ENCODE data around the gene GRK5. TPM values are rescaled to one million over a fixed set of nuclear protein-coding genes. Genes with fewer than 3 reads are reported as not detected.

Gene GRK5
- total RNA-seq, 5 donors from 2014 or later (not counting 1 experiment from before 2014, with no cell fraction given) = 21.7 to 36.8 (median 30.6) TPM

DNA sequence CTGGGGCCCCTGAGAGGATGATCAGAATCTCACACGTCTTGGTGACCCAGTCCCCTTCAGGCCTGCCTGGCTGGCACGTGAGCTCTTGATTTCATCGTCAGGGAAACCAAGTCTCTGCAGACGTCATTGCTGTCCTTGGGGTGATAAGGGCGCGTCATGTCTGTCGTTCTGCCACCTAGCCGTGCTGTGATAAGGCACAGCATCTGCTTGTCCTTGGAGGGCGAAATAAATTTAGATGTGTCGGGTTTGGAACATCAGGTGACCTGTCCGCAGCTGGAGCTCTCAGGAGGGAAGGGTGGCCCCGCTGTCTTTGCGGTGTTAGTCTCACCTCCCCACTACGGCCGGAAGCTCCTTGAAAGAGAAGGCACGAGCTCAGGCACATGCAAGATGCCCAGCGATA is 129.2 kb downstream of the GRK5 start:
- peaks cover 43% of the 10 kb centered on the region for H3K36me3 Mint-ChIP-seq
- Histone ChIP-seq H3K9me3 (no peaks in the 10 kb centered on the region), H3K27me3 (replicated peaks in 1 of 2; ENCODE audit: control insufficient read depth in 2 of 2, extremely low read depth in 1 of 2, insufficient read depth in 2 of 2, low read length in 1 of 2) (no peaks in the 10 kb centered on the region), H3K4me3 (ENCODE audit: control insufficient read depth in 1 of 2, extremely low read depth in 1 of 2, low read length in 1 of 2) (no peak overlapping the region), H3K36me3 (ENCODE audit: control insufficient read depth in 2 of 2, extremely low read depth in 1 of 2, insufficient read depth in 1 of 2, low read length in 1 of 2) (peaks cover 8 to 12% of the 10 kb centered on the region in 2 donors), H3K27ac (ENCODE audit: low read length) (no peak overlapping the region), H3K4me1 (ENCODE audit: control insufficient read depth in 1 of 2, extremely low read depth in 1 of 2, insufficient read depth in 2 of 2, low read length in 2 of 2) (no peaks in the 10 kb centered on the region)
- DNase-seq = no peak
- H3K9me3 Mint-ChIP-seq = no peaks in the 10 kb centered on the region
- WGBS (ENCODE audit: insufficient coverage) = 98% methylated on average over 17 of the region's 17 CpGs
- H3K27me3 Mint-ChIP-seq = no peaks in the 10 kb centered on the region
- ChIA-PET CTCF (no interaction called here), POLR2A (interaction anchor here in 1 of 2 donors (0.6 kb wide), 1 partner anchor 28 kb away, joined by 3 read pairs; no protein-coding TSS in a partner anchor)
- H3K4me1 Mint-ChIP-seq = peaks cover 31 to 38% (median 35%) of the 10 kb centered on the region in 3 donors
- no peak overlapping the region for H3K4me3 Mint-ChIP-seq
- H3K27ac Mint-ChIP-seq = no peak overlapping the region
- ATAC-seq (replicated peaks in 1 of 4) = no peak

DNA sequence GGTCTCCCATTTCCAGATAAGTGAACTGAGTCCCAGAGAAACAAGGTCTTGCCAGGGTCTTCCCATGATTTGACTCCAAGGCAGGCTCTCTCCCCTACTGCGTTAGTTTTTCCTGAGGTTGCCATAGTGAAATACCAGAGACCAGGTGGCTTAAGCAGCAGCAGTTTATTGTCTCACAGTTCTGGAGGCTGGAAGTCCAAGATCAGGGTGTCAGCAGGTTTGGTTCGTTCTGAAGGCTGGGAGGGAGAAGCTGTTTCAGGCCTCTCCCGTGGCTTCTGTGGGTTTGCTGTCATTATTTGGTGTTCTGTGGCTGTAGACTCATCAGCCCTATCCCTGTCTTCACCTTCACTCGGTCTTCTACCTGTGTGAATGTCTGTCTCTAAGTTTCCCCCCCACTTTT is 129.9 kb downstream of the GRK5 start:
- Mint-ChIP-seq H3K4me1 (peaks cover 35 to 38% (median 37%) of the 10 kb centered on the region in 3 donors), H3K36me3 (peaks cover 44% of the 10 kb centered on the region), H3K27me3 (no peaks in the 10 kb centered on the region), H3K4me3 (no peak overlapping the region), H3K9me3 (no peaks in the 10 kb centered on the region), H3K27ac (no peak overlapping the region)
- H3K27me3 ChIP-seq (replicated peaks in 1 of 2; ENCODE audit: control insufficient read depth in 2 of 2, extremely low read depth in 1 of 2, insufficient read depth in 2 of 2, low read length in 1 of 2) = no peaks in the 10 kb centered on the region
- ATAC-seq (replicated peaks in 1 of 4) (no peak), DNase-seq (no peak)
- H3K36me3 ChIP-seq (ENCODE audit: control insufficient read depth in 2 of 2, extremely low read depth in 1 of 2, insufficient read depth in 1 of 2, low read length in 1 of 2) = peaks cover 8 to 12% of the 10 kb centered on the region in 2 donors
- H3K4me3 ChIP-seq (ENCODE audit: control insufficient read depth in 1 of 2, extremely low read depth in 1 of 2, low read length in 1 of 2) = no peak overlapping the region
- no peaks in the 10 kb centered on the region for H3K9me3 ChIP-seq
- no peak overlapping the region for H3K27ac ChIP-seq (ENCODE audit: low read length)
- ChIA-PET CTCF (no interaction called here), POLR2A (no interaction called here)
- H3K4me1 ChIP-seq (ENCODE audit: control insufficient read depth in 1 of 2, extremely low read depth in 1 of 2, insufficient read depth in 2 of 2, low read length in 2 of 2) = no peaks in the 10 kb centered on the region
- WGBS (ENCODE audit: insufficient coverage) = no CpG with 5 or more reads among the region's 4 CpGs

DNA sequence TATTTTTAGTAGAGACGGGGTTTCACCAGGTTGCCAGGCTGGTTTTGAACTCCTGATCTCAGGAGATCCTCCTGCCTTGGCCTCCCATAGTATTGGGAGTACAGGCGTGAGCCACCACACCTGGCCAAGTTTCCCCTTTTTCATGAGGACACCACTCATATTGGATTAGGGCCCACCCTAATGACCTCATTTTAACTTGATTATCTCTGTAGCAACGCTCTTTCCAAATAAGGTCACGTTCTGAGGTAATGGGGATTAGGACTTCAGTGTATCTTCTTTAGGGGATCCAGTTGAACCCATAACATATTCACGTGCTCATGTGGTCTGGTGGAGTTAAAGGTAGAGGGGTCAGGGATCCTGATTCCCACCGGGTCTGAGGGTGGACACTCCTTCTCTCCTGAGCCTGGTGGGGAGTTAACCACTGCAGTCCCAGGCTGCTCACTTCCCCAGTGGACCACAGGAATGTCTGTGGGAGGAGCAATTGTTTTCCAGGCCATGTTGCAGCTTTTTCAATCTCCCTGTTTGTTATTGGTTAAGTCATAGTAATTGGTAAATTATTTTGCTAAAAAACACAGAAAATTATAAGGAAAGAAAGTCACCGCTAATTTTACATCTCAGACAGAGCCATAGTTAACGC is 130.5 kb downstream of the GRK5 start:
- WGBS (ENCODE audit: insufficient coverage) = no CpG with 5 or more reads among the region's 8 CpGs
- Mint-ChIP-seq H3K9me3 (no peaks in the 10 kb centered on the region), H3K4me1 (peaks cover 30 to 39% (median 39%) of the 10 kb centered on the region in 3 donors), H3K27me3 (no peaks in the 10 kb centered on the region), H3K4me3 (no peak overlapping the region), H3K36me3 (peaks cover 40% of the 10 kb centered on the region), H3K27ac (no peak overlapping the region)
- DNase-seq (no peak), ATAC-seq (replicated peaks in 1 of 4) (no peak)
- Histone ChIP-seq H3K27me3 (replicated peaks in 1 of 2; ENCODE audit: control insufficient read depth in 2 of 2, extremely low read depth in 1 of 2, insufficient read depth in 2 of 2, low read length in 1 of 2) (no peaks in the 10 kb centered on the region), H3K9me3 (no peaks in the 10 kb centered on the region), H3K27ac (ENCODE audit: low read length) (no peak overlapping the region), H3K4me1 (ENCODE audit: control insufficient read depth in 1 of 2, extremely low read depth in 1 of 2, insufficient read depth in 2 of 2, low read length in 2 of 2) (no peaks in the 10 kb centered on the region), H3K36me3 (ENCODE audit: control insufficient read depth in 2 of 2, extremely low read depth in 1 of 2, insufficient read depth in 1 of 2, low read length in 1 of 2) (peaks cover 8 to 12% of the 10 kb centered on the region in 2 donors), H3K4me3 (ENCODE audit: control insufficient read depth in 1 of 2, extremely low read depth in 1 of 2, low read length in 1 of 2) (no peak overlapping the region)
- POLR2A ChIA-PET = interaction anchor here in 1 of 2 donors (0.5 kb wide), 1 partner anchor 9 kb away, joined by 12 read pairs; no protein-coding TSS in a partner anchor
- CTCF ChIA-PET = no interaction called here

DNA sequence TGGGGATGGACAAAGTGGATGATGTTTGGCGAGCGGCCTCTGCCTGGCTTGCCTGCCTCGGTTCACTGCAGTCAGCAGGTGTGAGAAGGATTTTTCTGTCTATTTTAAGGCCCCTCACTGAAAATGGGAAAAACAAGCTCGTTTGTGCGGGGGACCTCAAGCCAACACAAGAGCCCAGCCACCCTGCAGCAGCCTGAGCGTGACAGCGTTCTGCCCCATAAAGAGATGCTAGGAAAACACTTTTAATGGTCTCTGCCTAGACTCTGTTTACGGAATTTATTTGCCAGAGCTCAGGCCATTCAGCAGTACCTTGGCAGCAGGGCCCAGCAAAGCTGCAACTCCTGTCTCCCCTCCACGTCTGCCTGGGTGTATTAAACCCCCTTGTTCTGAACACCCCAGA is 131.7 kb downstream of the GRK5 start:
- Mint-ChIP-seq H3K36me3 (peaks cover 38% of the 10 kb centered on the region), H3K4me3 (no peak overlapping the region), H3K27ac (no peak overlapping the region), H3K27me3 (no peaks in the 10 kb centered on the region), H3K9me3 (no peaks in the 10 kb centered on the region), H3K4me1 (peaks cover 27 to 43% (median 41%) of the 10 kb centered on the region in 3 donors)
- Histone ChIP-seq H3K27ac (ENCODE audit: low read length) (no peak overlapping the region), H3K4me3 (ENCODE audit: control insufficient read depth in 1 of 2, extremely low read depth in 1 of 2, low read length in 1 of 2) (no peak overlapping the region), H3K27me3 (replicated peaks in 1 of 2; ENCODE audit: control insufficient read depth in 2 of 2, extremely low read depth in 1 of 2, insufficient read depth in 2 of 2, low read length in 1 of 2) (no peaks in the 10 kb centered on the region), H3K9me3 (no peaks in the 10 kb centered on the region), H3K36me3 (ENCODE audit: control insufficient read depth in 2 of 2, extremely low read depth in 1 of 2, insufficient read depth in 1 of 2, low read length in 1 of 2) (peaks cover 5 to 6% of the 10 kb centered on the region in 2 donors), H3K4me1 (ENCODE audit: control insufficient read depth in 1 of 2, extremely low read depth in 1 of 2, insufficient read depth in 2 of 2, low read length in 2 of 2) (peaks cover 0 to 4% of the 10 kb centered on the region in 2 experiments)
- POLR2A ChIA-PET = interaction anchor here in 1 of 2 donors (0.8 kb wide), 1 partner anchor 70 kb away, joined by 3 read pairs; no protein-coding TSS in a partner anchor
- DNase-seq (no peak), ATAC-seq (replicated peaks in 1 of 4) (no peak)
- WGBS (ENCODE audit: insufficient coverage) = 98% methylated on average over 6 of the region's 9 CpGs
- CTCF ChIA-PET = no interaction called here

DNA sequence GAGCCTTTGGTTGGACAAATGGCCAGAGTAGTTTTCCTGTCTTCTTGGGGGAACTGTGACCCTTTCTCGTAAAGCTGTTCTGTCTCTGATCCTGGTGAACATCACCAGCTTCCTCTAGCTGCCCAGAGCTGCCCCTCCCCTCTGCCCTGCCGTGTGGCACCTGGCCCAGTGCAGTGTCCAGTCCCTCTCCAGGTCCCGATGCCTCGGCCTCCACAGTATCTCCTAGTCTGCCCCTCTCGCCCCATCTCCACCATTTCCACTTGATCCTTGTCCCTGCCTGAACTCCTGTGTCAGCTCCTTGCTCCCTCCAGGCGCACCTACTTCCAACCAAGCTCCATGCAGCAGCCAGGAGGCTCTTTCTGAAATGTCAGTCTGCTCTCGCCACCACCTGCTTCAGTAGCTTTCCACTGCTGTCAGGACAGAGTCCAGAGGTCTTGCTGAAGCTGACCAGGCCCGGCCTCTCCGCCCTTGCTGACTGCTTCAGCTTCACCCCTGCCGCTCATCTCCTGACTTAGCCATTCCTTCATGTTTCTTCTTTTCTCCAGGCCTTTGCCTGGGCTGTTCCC is 133.6 kb downstream of the GRK5 start:
- WGBS (ENCODE audit: insufficient coverage) = 93% methylated on average over 10 of the region's 10 CpGs
- Histone ChIP-seq H3K36me3 (ENCODE audit: control insufficient read depth in 2 of 2, extremely low read depth in 1 of 2, insufficient read depth in 1 of 2, low read length in 1 of 2) (peaks cover 0 to 1% of the 10 kb centered on the region in 2 donors), H3K4me1 (ENCODE audit: control insufficient read depth in 1 of 2, extremely low read depth in 1 of 2, insufficient read depth in 2 of 2, low read length in 2 of 2) (peaks cover 0 to 8% of the 10 kb centered on the region in 2 experiments), H3K4me3 (ENCODE audit: control insufficient read depth in 1 of 2, extremely low read depth in 1 of 2, low read length in 1 of 2) (no peak overlapping the region), H3K27me3 (replicated peaks in 1 of 2; ENCODE audit: control insufficient read depth in 2 of 2, extremely low read depth in 1 of 2, insufficient read depth in 2 of 2, low read length in 1 of 2) (no peaks in the 10 kb centered on the region), H3K9me3 (no peaks in the 10 kb centered on the region), H3K27ac (ENCODE audit: low read length) (no peak overlapping the region)
- Mint-ChIP-seq H3K27ac (no peak overlapping the region), H3K4me3 (no peak overlapping the region), H3K27me3 (no peaks in the 10 kb centered on the region), H3K9me3 (no peaks in the 10 kb centered on the region), H3K4me1 (peaks cover 35 to 53% (median 51%) of the 10 kb centered on the region in 3 donors), H3K36me3 (peaks cover 39% of the 10 kb centered on the region)
- DNase-seq = no peak
- ChIA-PET CTCF (interaction anchor here in 1 of 2 donors (0.5 to 0.6 kb wide), 2 partner anchors 115 to 140 kb away, joined by 4 to 5 read pairs; no protein-coding TSS in a partner anchor), POLR2A (no interaction called here)
- ATAC-seq (replicated peaks in 1 of 4) = no peak

DNA sequence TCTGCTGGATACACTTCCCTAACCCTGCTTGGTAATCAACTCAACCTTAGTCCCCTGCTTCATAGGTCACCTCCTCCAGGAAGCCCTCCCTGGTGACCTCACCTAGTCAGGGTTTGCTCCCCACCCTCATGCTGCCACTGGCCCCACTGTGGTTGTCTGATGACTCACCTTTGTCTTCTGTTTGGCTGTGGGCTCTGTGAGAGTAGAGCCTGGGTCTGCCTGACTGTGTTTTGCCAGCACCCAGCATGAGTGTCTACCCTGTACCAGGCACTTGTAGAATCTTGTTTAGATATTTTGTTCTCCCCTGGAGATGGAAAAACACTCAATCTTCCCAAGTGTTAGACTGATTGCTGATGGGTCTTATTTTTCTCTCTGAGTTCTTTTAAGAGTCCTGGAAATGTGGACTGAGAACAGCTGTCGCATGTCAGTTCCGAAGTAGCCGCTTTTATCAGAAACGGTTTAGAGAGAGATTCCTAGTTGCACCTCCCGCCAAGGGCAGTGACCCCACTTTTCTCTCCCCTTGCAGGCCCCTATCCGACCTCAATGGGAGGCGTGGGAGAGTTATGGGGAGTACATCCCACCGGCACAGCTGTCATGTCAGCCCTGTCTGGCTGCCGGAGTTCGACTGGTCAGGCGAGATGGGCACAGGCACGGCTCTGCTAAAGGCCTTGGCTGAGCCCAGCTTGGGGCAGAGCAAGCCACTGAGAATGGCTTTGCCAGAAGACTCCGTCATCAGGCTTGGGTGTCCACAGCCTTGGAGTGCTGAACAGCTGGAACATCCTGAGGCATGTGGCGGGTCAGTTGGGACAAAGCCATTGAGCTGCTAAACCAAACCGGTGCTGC is 134.3 kb downstream of the GRK5 start:
- no peaks in the 10 kb centered on the region for H3K27me3 Mint-ChIP-seq
- no peak overlapping the region for H3K4me3 Mint-ChIP-seq
- ChIA-PET POLR2A (no interaction called here), CTCF (interaction anchor here in 1 of 2 donors (0.6 kb wide), 1 partner anchor 139 kb away, joined by 4 read pairs; no protein-coding TSS in a partner anchor)
- peaks cover 33% of the 10 kb centered on the region for H3K36me3 Mint-ChIP-seq
- DNase-seq = peak in 4 of 35 experiments; percentile 7 to 53 (median 34)
- WGBS (ENCODE audit: insufficient coverage) = 81% methylated on average over 11 of the region's 15 CpGs
- H3K4me1 Mint-ChIP-seq = peaks cover 35 to 53% (median 51%) of the 10 kb centered on the region in 3 donors
- Histone ChIP-seq H3K27ac (ENCODE audit: low read length) (no peak overlapping the region), H3K4me3 (ENCODE audit: control insufficient read depth in 1 of 2, extremely low read depth in 1 of 2, low read length in 1 of 2) (no peak overlapping the region), H3K9me3 (no peaks in the 10 kb centered on the region), H3K27me3 (replicated peaks in 1 of 2; ENCODE audit: control insufficient read depth in 2 of 2, extremely low read depth in 1 of 2, insufficient read depth in 2 of 2, low read length in 1 of 2) (no peaks in the 10 kb centered on the region), H3K36me3 (ENCODE audit: control insufficient read depth in 2 of 2, extremely low read depth in 1 of 2, insufficient read depth in 1 of 2, low read length in 1 of 2) (no peaks in the 10 kb centered on the region), H3K4me1 (ENCODE audit: control insufficient read depth in 1 of 2, extremely low read depth in 1 of 2, insufficient read depth in 2 of 2, low read length in 2 of 2) (peaks cover 0 to 8% of the 10 kb centered on the region in 2 experiments)
- peak in 3 of 4 experiments; percentile 87 to 97 (median 94) for ATAC-seq (replicated peaks in 1 of 4)
- no peak overlapping the region for H3K27ac Mint-ChIP-seq
- H3K9me3 Mint-ChIP-seq = no peaks in the 10 kb centered on the region
